Subcutaneous abdominal adipose tissue (tissue), 5 donors: ENCODE measurements around the gene ADAMTS2.

ENCODE experiments used
- H3K27ac ChIP-seq: one replicate; pipeline ENCODE4 v1.7.0; 2013; ENCODE audit warnings: low read depth, mild to moderate bottlenecking, inconsistent platforms, low read length, moderate library complexity
- H3K27me3 ChIP-seq, 5 donors: one replicate each; pipeline ENCODE4 v1.7.0; 2013; ENCODE audit warnings: low read length in 5 of 5, inconsistent platforms in 1 of 5; ENCODE audit not compliant: control insufficient read depth in 5 of 5, insufficient read depth in 4 of 5
- H3K36me3 ChIP-seq, 5 donors: one replicate each; pipeline ENCODE4 v1.7.0; 2013; ENCODE audit warnings: low read length in 5 of 5; ENCODE audit not compliant: control insufficient read depth in 5 of 5, insufficient read depth in 5 of 5
- H3K4me1 ChIP-seq, 5 donors: one replicate each; pipeline ENCODE4 v1.7.0; 2013; ENCODE audit warnings: low read length in 5 of 5, mild to moderate bottlenecking in 3 of 5, moderate library complexity in 1 of 5; ENCODE audit not compliant: control insufficient read depth in 5 of 5, insufficient read depth in 5 of 5
- H3K4me3 ChIP-seq, 5 donors: one replicate each; pipeline ENCODE4 v1.7.0; 2013; ENCODE audit warnings: low read length in 5 of 5, low read depth in 1 of 5
- H3K9ac ChIP-seq, 5 donors: one replicate each; pipeline ENCODE4 v1.7.0; 2013; ENCODE audit warnings: low read length in 5 of 5, mild to moderate bottlenecking in 4 of 5, moderate library complexity in 3 of 5
- H3K9me3 ChIP-seq, 5 donors: one replicate each; pipeline ENCODE4 v1.7.0; 2013; ENCODE audit warnings: low read length in 5 of 5; ENCODE audit not compliant: control insufficient read depth in 5 of 5
- donor health status: healthy.
- donor health status: healthy.
- donor health status: healthy.
- donor health status: healthy.
- donor health status: healthy.

The ADAMTS2 gene

DNA sequence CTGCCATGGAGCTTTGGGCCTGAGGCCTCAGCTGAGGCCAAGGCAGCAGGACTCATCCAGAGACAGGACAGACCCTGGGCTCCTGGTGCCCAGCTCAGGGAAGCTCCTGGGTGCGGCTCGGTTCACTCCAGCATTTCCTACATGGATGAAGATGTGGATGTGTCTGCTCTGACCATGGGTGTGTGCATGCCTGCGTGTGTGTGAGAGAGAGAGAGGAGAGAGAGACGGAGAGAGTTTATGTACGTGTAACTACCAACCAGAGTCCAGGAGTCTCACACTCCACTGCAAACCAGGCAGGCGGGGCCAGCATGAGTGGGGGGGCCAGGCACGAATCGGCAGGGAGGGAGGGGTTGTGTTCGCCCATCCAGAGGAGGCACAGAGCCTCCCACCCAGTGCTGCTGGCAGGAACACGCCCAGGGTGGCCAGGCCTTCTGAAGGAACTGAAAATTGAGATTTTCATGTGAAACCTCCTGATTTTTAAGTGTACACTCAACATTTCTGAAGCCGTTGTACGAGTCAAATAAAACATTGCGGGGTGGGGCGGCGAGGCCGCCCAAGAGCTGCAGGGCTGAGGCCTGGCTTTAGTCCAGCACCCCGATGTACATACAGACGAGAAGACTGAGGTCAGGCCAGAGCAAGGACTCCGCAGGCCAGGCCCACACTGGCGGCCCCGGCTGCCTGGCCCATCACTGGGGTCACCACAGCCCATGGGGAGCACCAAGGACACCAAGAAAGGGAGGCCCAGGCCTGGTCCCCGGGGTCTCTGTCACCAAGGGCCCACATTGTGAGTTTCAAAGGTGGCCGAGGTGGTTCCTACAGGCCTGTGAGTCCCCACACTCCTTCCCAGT, 88.7 kb downstream of the ADAMTS2 start:
- Histone ChIP-seq H3K9ac (no peak overlapping the region), H3K27me3 (no peaks in the 10 kb centered on the region), H3K4me1 (peaks cover 0 to 42% (median 15%) of the 10 kb centered on the region in 5 donors), H3K4me3 (no peak overlapping the region), H3K36me3 (peaks cover 0 to 15% (median 5%) of the 10 kb centered on the region in 5 donors), H3K9me3 (no peaks in the 10 kb centered on the region), H3K27ac (no peak overlapping the region)

- H3K4me1 ChIP-seq: peaks cover 0 to 38% (median 15%) of the 10 kb centered on the region in 5 donors
- no peak overlapping the region for H3K4me3 ChIP-seq
- H3K27me3 ChIP-seq: no peaks in the 10 kb centered on the region
- no peak overlapping the region for H3K9ac ChIP-seq
- peaks cover 0 to 14% (median 5%) of the 10 kb centered on the region in 5 donors for H3K36me3 ChIP-seq
- H3K27ac ChIP-seq: no peak overlapping the region
- H3K9me3 ChIP-seq: no peaks in the 10 kb centered on the region
Observed at GRCh38 chr5:179255527-179256327, 89.5 kb downstream of the ADAMTS2 start.

DNA sequence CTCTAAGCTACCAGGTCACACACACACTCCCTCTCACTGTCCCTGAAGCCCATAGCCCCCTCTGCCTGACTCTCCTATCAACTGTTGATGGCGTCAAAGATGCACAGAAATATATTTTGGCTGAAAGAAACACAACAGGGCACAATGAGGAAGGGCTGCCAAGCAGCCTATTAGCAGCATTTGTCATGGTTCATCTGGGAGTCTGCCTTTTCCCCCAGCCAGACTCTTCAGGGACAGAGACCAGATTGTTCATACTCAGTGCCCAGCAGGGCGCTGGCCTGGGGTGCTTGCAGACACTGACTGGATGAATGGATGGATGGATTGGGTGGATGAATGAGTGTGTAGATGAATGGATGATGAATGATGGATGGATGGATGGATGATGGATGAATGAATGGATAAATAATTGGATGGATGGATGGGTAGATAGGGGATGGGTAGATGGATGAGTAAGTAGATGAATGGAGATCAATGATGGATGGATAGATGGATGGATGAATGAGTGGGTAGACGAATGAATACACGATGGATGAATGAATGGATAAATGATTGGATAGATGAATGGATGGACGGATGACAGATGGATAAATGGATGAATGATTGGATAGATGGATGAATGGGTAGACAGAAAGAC, 90.5 kb downstream of the ADAMTS2 start:
- Histone ChIP-seq H3K4me1 (peaks cover 0 to 28% (median 12%) of the 10 kb centered on the region in 5 donors), H3K27ac (no peak overlapping the region), H3K4me3 (no peak overlapping the region), H3K9me3 (no peaks in the 10 kb centered on the region), H3K36me3 (peaks cover 0 to 9% (median 5%) of the 10 kb centered on the region in 5 donors), H3K27me3 (no peaks in the 10 kb centered on the region), H3K9ac (no peak overlapping the region)

- peaks cover 0 to 9% (median 5%) of the 10 kb centered on the region in 5 donors for H3K36me3 ChIP-seq
- H3K9ac ChIP-seq: no peak overlapping the region
- no peaks in the 10 kb centered on the region for H3K9me3 ChIP-seq
- H3K27ac ChIP-seq: no peak overlapping the region
- peaks cover 0 to 18% (median 8%) of the 10 kb centered on the region in 5 donors for H3K4me1 ChIP-seq
- H3K27me3 ChIP-seq: no peaks in the 10 kb centered on the region
- H3K4me3 ChIP-seq: no peak overlapping the region
Observed at GRCh38 chr5:179253730-179254129, 91.5 kb downstream of the ADAMTS2 start.

GRCh38 chr5:179251276-179251969, 93.8 kb downstream of the ADAMTS2 start:
- peaks cover 0 to 9% (median 5%) of the 10 kb centered on the region in 5 donors for H3K36me3 ChIP-seq
- peaks cover 0 to 3% (median 0%) of the 10 kb centered on the region in 5 donors for H3K9me3 ChIP-seq
- H3K27me3 ChIP-seq: no peaks in the 10 kb centered on the region
- H3K4me3 ChIP-seq: no peak overlapping the region
- no peaks in the 10 kb centered on the region for H3K4me1 ChIP-seq
- no peak overlapping the region for H3K9ac ChIP-seq
- no peak overlapping the region for H3K27ac ChIP-seq

- no peak overlapping the region for H3K27ac ChIP-seq
- H3K36me3 ChIP-seq: peaks cover 0 to 3% (median 2%) of the 10 kb centered on the region in 5 donors
- peaks cover 0 to 5% (median 0%) of the 10 kb centered on the region in 5 donors for H3K9me3 ChIP-seq
- H3K27me3 ChIP-seq: no peaks in the 10 kb centered on the region
- no peaks in the 10 kb centered on the region for H3K4me1 ChIP-seq
- no peak overlapping the region for H3K9ac ChIP-seq
- no peak overlapping the region for H3K4me3 ChIP-seq
Observed at GRCh38 chr5:179250561-179251225, 94.6 kb downstream of the ADAMTS2 start.

DNA sequence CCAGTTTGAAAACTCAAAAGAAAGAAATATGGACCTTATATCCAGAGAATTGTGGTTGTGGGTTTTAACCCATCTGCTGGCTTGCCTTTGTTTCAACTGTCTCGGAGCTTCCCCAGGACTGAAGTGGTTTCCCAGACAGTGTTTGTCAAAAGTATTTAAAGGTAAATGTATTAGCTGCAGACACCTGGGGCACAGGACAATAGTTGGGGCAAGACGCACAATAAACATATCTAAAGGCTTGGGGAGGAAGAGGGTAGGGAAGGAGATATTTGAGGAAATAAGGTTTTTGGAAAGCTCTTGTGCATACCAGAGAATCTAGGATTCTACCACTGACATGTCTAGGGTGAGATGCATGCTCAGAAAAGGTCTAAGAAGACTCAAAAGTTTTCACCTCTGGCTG, 99.0 kb downstream of the ADAMTS2 start:
- Histone ChIP-seq H3K27me3 (no peaks in the 10 kb centered on the region), H3K9ac (no peak overlapping the region), H3K4me3 (no peak overlapping the region), H3K9me3 (peaks cover 0 to 5% (median 0%) of the 10 kb centered on the region in 5 donors), H3K4me1 (peaks cover 12 to 35% (median 30%) of the 10 kb centered on the region in 5 donors), H3K36me3 (no peaks in the 10 kb centered on the region), H3K27ac (no peak overlapping the region)

DNA sequence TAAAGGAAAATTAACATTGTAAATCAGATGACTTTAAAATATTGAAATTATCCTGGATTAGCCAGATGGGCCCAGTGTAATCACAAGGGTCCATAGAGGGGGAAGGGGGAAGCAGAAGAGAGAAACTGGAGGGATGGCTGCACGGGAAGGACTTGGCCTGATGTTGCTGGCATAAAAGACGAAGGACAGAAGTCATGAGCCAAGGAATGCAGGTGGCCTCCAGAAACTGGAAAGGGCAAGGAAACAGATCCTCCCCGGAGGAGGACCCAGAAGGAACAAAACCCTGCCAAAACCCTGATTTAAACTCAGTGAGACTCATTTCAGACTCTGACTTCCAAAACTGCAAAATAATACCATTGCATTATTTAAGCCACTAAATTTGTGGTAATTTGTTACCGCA, 100.2 kb downstream of the ADAMTS2 start:
- peaks cover 21 to 45% (median 42%) of the 10 kb centered on the region in 5 donors for H3K4me1 ChIP-seq
- no peaks in the 10 kb centered on the region for H3K36me3 ChIP-seq
- H3K9me3 ChIP-seq: peaks cover 0 to 5% (median 0%) of the 10 kb centered on the region in 5 donors
- no peak overlapping the region for H3K27ac ChIP-seq
- no peaks in the 10 kb centered on the region for H3K27me3 ChIP-seq
- no peak overlapping the region for H3K9ac ChIP-seq
- no peak overlapping the region for H3K4me3 ChIP-seq

DNA sequence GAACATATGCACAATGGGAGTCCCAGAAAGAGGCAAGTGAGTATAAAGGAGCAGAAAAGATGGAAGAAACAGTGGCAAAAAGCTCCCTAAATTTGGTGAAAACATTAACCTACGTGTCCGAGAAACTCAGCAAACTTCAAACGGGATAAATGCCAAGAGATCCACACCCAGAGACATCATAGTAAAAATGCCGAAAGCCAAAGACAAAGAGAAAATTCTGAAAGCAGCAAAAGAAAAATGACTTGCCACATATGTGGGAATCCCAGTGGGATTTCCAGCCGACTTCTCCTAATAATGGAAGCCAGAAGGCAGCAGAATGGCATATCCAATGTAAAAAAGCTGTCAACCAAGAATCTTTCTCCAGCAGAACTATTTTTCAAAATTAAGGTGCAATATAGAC, 101.2 kb downstream of the ADAMTS2 start:
- Histone ChIP-seq H3K27ac (peak overlapping the region; percentile 29), H3K4me1 (peaks cover 21 to 49% (median 42%) of the 10 kb centered on the region in 5 donors), H3K27me3 (no peaks in the 10 kb centered on the region), H3K4me3 (no peak overlapping the region), H3K36me3 (no peaks in the 10 kb centered on the region), H3K9me3 (peaks cover 0 to 5% (median 0%) of the 10 kb centered on the region in 5 donors), H3K9ac (no peak overlapping the region)
